Skeletal muscle tissue (tissue), 4 donors: ENCODE data around the gene SHQ1. TPM values are rescaled to one million over a fixed set of nuclear protein-coding genes. Genes with fewer than 3 reads are reported as not detected.
A peak's percentile ranks its signal among the peaks of the same experiment; 100 is the strongest.

Source experiments
- H3K27ac ChIP-seq: one replicate; pipeline ENCODE4 v1.7.0; 2013; ENCODE audit warnings: mild to moderate bottlenecking, low read depth, low read length, inconsistent platforms
- H3K27me3 ChIP-seq, 3 donors: one replicate each; pipeline ENCODE4 v1.7.0; 2013; ENCODE audit warnings: low read length in 3 of 3; ENCODE audit not compliant: control insufficient read depth in 3 of 3, insufficient read depth in 3 of 3
- H3K36me3 ChIP-seq, 3 donors: one replicate each; pipeline ENCODE4 v1.7.0; 2013; ENCODE audit warnings: low read length in 3 of 3; ENCODE audit not compliant: control insufficient read depth in 3 of 3, insufficient read depth in 3 of 3
- H3K4me1 ChIP-seq, 3 donors: one replicate each; pipeline ENCODE4 v1.7.0; 2013; ENCODE audit warnings: low read length in 3 of 3, mild to moderate bottlenecking in 3 of 3; ENCODE audit not compliant: control insufficient read depth in 3 of 3, insufficient read depth in 3 of 3
- H3K4me3 ChIP-seq, 3 donors: one replicate each; pipeline ENCODE4 v1.7.0; 2013; ENCODE audit warnings: low read length in 3 of 3
- H3K9ac ChIP-seq, 3 donors: one replicate each; pipeline ENCODE4 v1.7.0; 2013; ENCODE audit warnings: low read length in 3 of 3, mild to moderate bottlenecking in 3 of 3, moderate library complexity in 2 of 3, low read depth in 1 of 3
- H3K9me3 ChIP-seq, 3 donors: one replicate each; pipeline ENCODE4 v1.7.0; 2013; ENCODE audit warnings: low read length in 3 of 3; ENCODE audit not compliant: control insufficient read depth in 3 of 3
- total RNA-seq: library from RNA; depleted of rRNA; stranded (reverse); fragments of >200 nt; gene quantifications from one replicate; pipeline ENCODE4 v1.2.3, GENCODE V29; 2014
- donor health status: Osteomylitis.

SHQ1 gene
- total RNA-seq, 1 donor from 2014 or later, result 21.4 TPM

GRCh38 chr3:72848703-72849081 lies 447 bp upstream of the SHQ1 start:
- peaks cover 16 to 21% (median 21%) of the 10 kb centered on the region in 3 donors for H3K4me1 ChIP-seq
- no peaks in the 10 kb centered on the region for H3K9me3 ChIP-seq
- no peaks in the 10 kb centered on the region for H3K27me3 ChIP-seq
- H3K27ac ChIP-seq, result no peak overlapping the region
- peak overlapping the region; percentile 27 to 88 (median 50) for H3K9ac ChIP-seq
- H3K36me3 ChIP-seq, result no peaks in the 10 kb centered on the region
- H3K4me3 ChIP-seq, result peak overlapping the region; percentile 89 to 99 (median 95)

GRCh38 chr3:72847282-72847681 lies 963 bp downstream of the SHQ1 start:
- Histone ChIP-seq H3K9me3 (no peaks in the 10 kb centered on the region), H3K4me1 (peaks cover 16 to 21% (median 21%) of the 10 kb centered on the region in 3 donors), H3K27ac (no peak overlapping the region), H3K36me3 (no peaks in the 10 kb centered on the region), H3K4me3 (peak overlapping the region; percentile 89 to 99 (median 95)), H3K27me3 (no peaks in the 10 kb centered on the region), H3K9ac (peak overlapping the region; percentile 63 to 88 (median 77))

GRCh38 chr3:72846166-72846565 lies 2.1 kb downstream of the SHQ1 start:
- H3K9ac ChIP-seq, result no peak overlapping the region
- no peak overlapping the region for H3K4me3 ChIP-seq
- peaks cover 16 to 21% (median 21%) of the 10 kb centered on the region in 3 donors for H3K4me1 ChIP-seq
- H3K27me3 ChIP-seq, result no peaks in the 10 kb centered on the region
- H3K36me3 ChIP-seq, result peaks cover 2 to 9% (median 8%) of the 10 kb centered on the region in 3 donors
- H3K9me3 ChIP-seq, result no peaks in the 10 kb centered on the region
- H3K27ac ChIP-seq, result no peak overlapping the region

- H3K27me3 ChIP-seq, result no peaks in the 10 kb centered on the region
- peaks cover 2 to 13% (median 10%) of the 10 kb centered on the region in 3 donors for H3K36me3 ChIP-seq
- no peaks in the 10 kb centered on the region for H3K9me3 ChIP-seq
- H3K27ac ChIP-seq, result no peak overlapping the region
- H3K4me1 ChIP-seq, result peaks cover 16 to 21% (median 21%) of the 10 kb centered on the region in 3 donors
- H3K9ac ChIP-seq, result no peak overlapping the region
- no peak overlapping the region for H3K4me3 ChIP-seq
Observed at GRCh38 chr3:72844436-72844993, 3.7 kb downstream of the SHQ1 start.

DNA sequence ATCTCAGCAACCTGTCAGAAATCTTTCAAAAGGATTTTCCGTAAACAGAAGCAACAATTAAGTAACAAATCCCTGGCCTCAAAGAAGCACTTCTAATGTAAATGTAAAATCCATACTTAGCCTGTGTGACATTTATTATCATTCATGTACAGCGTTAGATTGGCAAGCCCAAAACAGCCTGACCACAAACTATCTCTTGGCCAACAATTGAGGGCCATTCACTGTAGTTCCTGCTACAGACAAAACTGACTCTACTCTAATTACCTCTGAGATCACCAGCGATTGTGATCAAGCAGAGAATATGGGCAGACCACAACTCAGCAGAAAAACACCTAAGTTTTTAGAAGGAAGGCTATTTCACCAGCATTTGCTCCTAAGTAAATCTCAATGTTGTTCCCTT lies 9.2 kb downstream of the SHQ1 start:
- Histone ChIP-seq H3K9ac (no peak overlapping the region), H3K9me3 (no peaks in the 10 kb centered on the region), H3K27me3 (no peaks in the 10 kb centered on the region), H3K36me3 (peaks cover 2 to 19% (median 10%) of the 10 kb centered on the region in 3 donors), H3K4me3 (no peak overlapping the region), H3K4me1 (peaks cover 0 to 8% (median 3%) of the 10 kb centered on the region in 3 donors), H3K27ac (no peak overlapping the region)

DNA sequence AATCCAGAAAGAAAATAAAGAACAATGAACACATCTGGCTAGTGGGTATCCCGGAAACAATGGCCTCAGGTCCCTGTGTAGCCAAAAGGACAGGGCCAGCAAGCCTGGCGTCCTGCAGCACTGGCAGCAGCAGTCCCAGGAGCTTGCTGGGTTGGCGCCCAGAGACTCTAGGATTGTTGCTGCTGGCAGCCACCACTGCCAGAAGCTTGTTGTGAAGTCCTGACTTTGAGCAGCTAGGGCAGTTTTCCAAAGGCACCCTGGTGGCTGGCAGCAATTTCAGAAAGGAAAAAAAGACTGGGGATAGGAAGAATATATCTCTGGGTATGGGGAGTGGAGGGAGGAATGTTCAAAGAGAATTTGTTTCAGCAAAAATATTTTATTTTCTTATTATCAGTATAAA lies 11.3 kb downstream of the SHQ1 start:
- Histone ChIP-seq H3K4me1 (peaks cover 0 to 8% (median 3%) of the 10 kb centered on the region in 3 donors), H3K9ac (no peak overlapping the region), H3K4me3 (no peak overlapping the region), H3K27me3 (no peaks in the 10 kb centered on the region), H3K36me3 (peaks cover under 1 to 18% (median 8%) of the 10 kb centered on the region in 3 donors), H3K9me3 (no peaks in the 10 kb centered on the region), H3K27ac (no peak overlapping the region)

- peaks cover 0 to 13% (median 3%) of the 10 kb centered on the region in 3 donors for H3K36me3 ChIP-seq
- H3K9ac ChIP-seq, result no peak overlapping the region
- no peaks in the 10 kb centered on the region for H3K27me3 ChIP-seq
- H3K9me3 ChIP-seq, result no peaks in the 10 kb centered on the region
- H3K4me3 ChIP-seq, result no peak overlapping the region
- H3K4me1 ChIP-seq, result peaks cover 0 to 8% (median 3%) of the 10 kb centered on the region in 3 donors
- H3K27ac ChIP-seq, result no peak overlapping the region
Observed at GRCh38 chr3:72836416-72836815, 11.8 kb downstream of the SHQ1 start.

GRCh38 chr3:72830452-72831223 lies 17.6 kb downstream of the SHQ1 start:
- no peak overlapping the region for H3K9ac ChIP-seq
- H3K9me3 ChIP-seq, result no peaks in the 10 kb centered on the region
- no peaks in the 10 kb centered on the region for H3K27me3 ChIP-seq
- no peaks in the 10 kb centered on the region for H3K4me1 ChIP-seq
- H3K36me3 ChIP-seq, result peaks cover 0 to 4% (median 0%) of the 10 kb centered on the region in 3 donors
- H3K27ac ChIP-seq, result no peak overlapping the region
- H3K4me3 ChIP-seq, result no peak overlapping the region

DNA sequence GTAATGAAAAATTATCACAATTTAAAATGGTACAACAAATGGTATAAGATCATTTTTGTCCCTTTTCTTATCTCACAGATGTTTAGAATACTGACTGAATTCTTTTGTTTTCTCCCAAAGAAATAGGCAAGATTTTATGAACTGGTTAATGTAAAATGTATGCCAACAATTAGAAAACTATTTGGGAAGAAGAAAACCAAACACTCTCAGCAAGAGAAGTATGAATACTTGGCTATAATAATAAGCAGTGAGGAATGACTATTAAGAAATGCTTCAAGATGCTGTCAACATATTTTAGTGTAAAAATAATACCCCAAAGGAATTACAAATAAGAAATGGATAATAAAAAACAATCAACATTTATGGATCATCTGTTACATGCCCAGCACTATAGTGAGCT lies 18.5 kb downstream of the SHQ1 start:
- Histone ChIP-seq H3K9ac (no peak overlapping the region), H3K9me3 (no peaks in the 10 kb centered on the region), H3K36me3 (peaks cover 0 to 4% (median 0%) of the 10 kb centered on the region in 3 donors), H3K27me3 (no peaks in the 10 kb centered on the region), H3K27ac (no peak overlapping the region), H3K4me3 (no peak overlapping the region), H3K4me1 (no peaks in the 10 kb centered on the region)

- H3K4me1 ChIP-seq, result peaks cover 26 to 34% (median 31%) of the 10 kb centered on the region in 3 donors
- no peaks in the 10 kb centered on the region for H3K27me3 ChIP-seq
- peak overlapping the region in 1 of 3 donors; percentile 15 for H3K4me3 ChIP-seq
- peak overlapping the region in 2 of 3 donors; percentile 28 to 46 for H3K9ac ChIP-seq
- H3K9me3 ChIP-seq, result no peaks in the 10 kb centered on the region
- H3K27ac ChIP-seq, result peak overlapping the region; percentile 77
- H3K36me3 ChIP-seq, result peaks cover 0 to 3% (median 2%) of the 10 kb centered on the region in 3 donors
Observed at GRCh38 chr3:72821161-72821781, 27.0 kb downstream of the SHQ1 start.
